PC-9 (cell line): ENCODE results near the gene ELP1.

Source experiments
- EZH2 ChIP-seq: fragments of 200-600 bp; sonication (generic); IDR thresholded peaks from 2 replicates; pipeline ENCODE4 v1.8.0; 2017; ENCODE audit warnings: antibody characterized with exemption, low read depth
- TF ChIP-seq, protein P1 (sequence below): fragments of 200-600 bp; sonication (generic); conservative IDR thresholded peaks from 2 replicates; pipeline ENCODE4 v1.6.1; 2017; ENCODE audit warnings: mixed run types, antibody characterized with exemption, mild to moderate bottlenecking, moderate library complexity

DNA sequence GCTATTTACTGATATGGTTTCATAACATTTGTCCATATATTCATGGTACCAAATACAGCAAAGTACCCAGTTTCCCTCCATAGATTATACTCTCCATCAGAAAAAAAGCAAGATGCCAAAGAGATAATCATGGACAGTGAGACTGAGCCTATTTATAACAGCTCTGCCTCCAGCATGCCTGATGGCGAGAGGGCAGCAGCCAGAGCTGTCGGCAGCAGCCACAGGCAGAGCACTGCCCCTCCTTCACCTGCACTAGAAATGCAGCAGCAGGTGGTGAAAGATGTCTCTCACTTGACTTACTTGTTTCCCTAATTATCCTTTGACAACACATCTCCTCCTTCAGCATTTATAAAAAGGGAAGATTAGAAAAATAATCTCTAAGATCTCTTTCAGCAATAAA lies 47.0 kb upstream of the ELP1 start:
- TF ChIP-seq, protein P1, sequence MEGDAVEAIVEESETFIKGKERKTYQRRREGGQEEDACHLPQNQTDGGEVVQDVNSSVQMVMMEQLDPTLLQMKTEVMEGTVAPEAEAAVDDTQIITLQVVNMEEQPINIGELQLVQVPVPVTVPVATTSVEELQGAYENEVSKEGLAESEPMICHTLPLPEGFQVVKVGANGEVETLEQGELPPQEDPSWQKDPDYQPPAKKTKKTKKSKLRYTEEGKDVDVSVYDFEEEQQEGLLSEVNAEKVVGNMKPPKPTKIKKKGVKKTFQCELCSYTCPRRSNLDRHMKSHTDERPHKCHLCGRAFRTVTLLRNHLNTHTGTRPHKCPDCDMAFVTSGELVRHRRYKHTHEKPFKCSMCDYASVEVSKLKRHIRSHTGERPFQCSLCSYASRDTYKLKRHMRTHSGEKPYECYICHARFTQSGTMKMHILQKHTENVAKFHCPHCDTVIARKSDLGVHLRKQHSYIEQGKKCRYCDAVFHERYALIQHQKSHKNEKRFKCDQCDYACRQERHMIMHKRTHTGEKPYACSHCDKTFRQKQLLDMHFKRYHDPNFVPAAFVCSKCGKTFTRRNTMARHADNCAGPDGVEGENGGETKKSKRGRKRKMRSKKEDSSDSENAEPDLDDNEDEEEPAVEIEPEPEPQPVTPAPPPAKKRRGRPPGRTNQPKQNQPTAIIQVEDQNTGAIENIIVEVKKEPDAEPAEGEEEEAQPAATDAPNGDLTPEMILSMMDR: no peak
- TF ChIP-seq EZH2: no peak
